Parathyroid adenoma (tissue), 2 donors: ENCODE measurements around the gene EMD.

Experiments used
- H2AFZ ChIP-seq: fragments of 300-600 bp; sonication (generic); one replicate; pipeline ENCODE4 v1.7.0; 2017; ENCODE audit warnings: antibody characterized with exemption, mild to moderate bottlenecking
- H3K27ac ChIP-seq: fragments of 300-600 bp; sonication (generic); one replicate; pipeline ENCODE4 v1.7.0; 2017
- H3K27me3 ChIP-seq: fragments of 300-600 bp; sonication (generic); one replicate; pipeline ENCODE4 v1.7.0; 2017; ENCODE audit warnings: low read length; ENCODE audit not compliant: control insufficient read depth, insufficient read depth
- H3K36me3 ChIP-seq: fragments of 300-600 bp; sonication (generic); one replicate; pipeline ENCODE4 v1.7.0; 2017; ENCODE audit warnings: low read length; ENCODE audit not compliant: control insufficient read depth, insufficient read depth
- H3K4me1 ChIP-seq: fragments of 300-600 bp; sonication (generic); one replicate; pipeline ENCODE4 v1.7.0; 2017; ENCODE audit warnings: control low read depth
- H3K4me2 ChIP-seq: fragments of 300-600 bp; sonication (generic); one replicate; pipeline ENCODE4 v1.7.0; 2017; ENCODE audit warnings: low read length
- H3K4me3 ChIP-seq: fragments of 300-600 bp; sonication (generic); one replicate; pipeline ENCODE4 v1.7.0; 2017; ENCODE audit warnings: low read depth, low read length
- H3K79me2 ChIP-seq: fragments of 300-600 bp; sonication (generic); one replicate; pipeline ENCODE4 v1.7.0; 2017; ENCODE audit warnings: control low read depth
- H3K9ac ChIP-seq: fragments of 300-600 bp; sonication (generic); one replicate; pipeline ENCODE4 v1.7.0; 2017; ENCODE audit warnings: mild to moderate bottlenecking
- H3K9me3 ChIP-seq: fragments of 300-600 bp; sonication (generic); one replicate; pipeline ENCODE4 v1.7.0; 2017; ENCODE audit warnings: low read length; ENCODE audit not compliant: control insufficient read depth
- CTCF ChIP-seq: fragments of 300-600 bp; sonication (generic); IDR thresholded peaks from one replicate; pipeline ENCODE4 v1.7.0; 2017; ENCODE audit warnings: antibody characterized with exemption, mild to moderate bottlenecking
- donor health status: primary hyperparathyroidism.

The EMD gene

GRCh38 chrX:154374313-154375155, 4.6 kb upstream of the EMD start, which contains the start of gene FLNA:
Gene FLNA (minus strand): TSS chrX:154374634. CDS start chrX:154371245, 3,389 bp downstream.
- Histone ChIP-seq H3K79me2 (no peaks in the 10 kb centered on the region), H3K27me3 (no peaks in the 10 kb centered on the region), H3K4me1 (no peaks in the 10 kb centered on the region), H3K9me3 (no peaks in the 10 kb centered on the region), H3K4me3 (peak within 1 kb of the TSS; percentile 44), H3K4me2 (peak within 1 kb of the TSS; percentile 66), H3K27ac (peak within 1 kb of the TSS; percentile 69), H2AFZ (peak within 1 kb of the TSS; percentile 77), H3K9ac (no peak within 1 kb of the TSS), H3K36me3 (no peaks in the 10 kb centered on the region)
- peak; percentile 17 for TF ChIP-seq CTCF

GRCh38 chrX:154375156-154375504, 4.0 kb upstream of the EMD start:
- Histone ChIP-seq H3K79me2 (no peaks in the 10 kb centered on the region), H3K27ac (peak overlapping the region; percentile 15), H2AFZ (no peak overlapping the region), H3K4me2 (peak overlapping the region; percentile 66), H3K27me3 (no peaks in the 10 kb centered on the region), H3K4me1 (no peaks in the 10 kb centered on the region), H3K9me3 (no peaks in the 10 kb centered on the region), H3K9ac (no peak overlapping the region), H3K36me3 (no peaks in the 10 kb centered on the region), H3K4me3 (peak overlapping the region; percentile 43)
- TF ChIP-seq CTCF, result no peak

DNA sequence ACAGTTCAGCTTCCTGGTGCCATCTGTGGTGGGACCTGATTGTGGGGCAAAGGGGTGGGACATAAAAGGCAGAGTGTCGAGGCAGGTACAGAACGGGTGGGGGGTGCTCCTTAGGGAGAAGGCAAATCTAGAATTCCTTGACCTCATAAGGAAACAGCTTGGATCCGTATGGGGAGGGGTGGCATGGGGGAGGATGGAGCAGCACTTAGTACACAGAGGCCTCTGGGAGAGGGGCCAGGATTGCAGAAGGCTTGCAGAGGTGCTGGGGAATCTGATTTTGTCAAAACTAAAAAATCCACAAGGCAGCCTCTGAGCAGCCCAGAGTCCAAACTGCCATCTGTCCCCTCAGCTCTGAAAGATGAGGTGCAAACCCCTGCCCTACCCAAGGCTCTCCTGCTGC, 2.3 kb upstream of the EMD start:
- H3K4me3 ChIP-seq, result no peak overlapping the region
- H2AFZ ChIP-seq, result no peak overlapping the region
- no peaks in the 10 kb centered on the region for H3K4me1 ChIP-seq
- no peak overlapping the region for H3K9ac ChIP-seq
- no peak for TF ChIP-seq CTCF
- no peaks in the 10 kb centered on the region for H3K79me2 ChIP-seq
- H3K27ac ChIP-seq, result no peak overlapping the region
- H3K36me3 ChIP-seq, result no peaks in the 10 kb centered on the region
- H3K27me3 ChIP-seq, result no peaks in the 10 kb centered on the region
- no peaks in the 10 kb centered on the region for H3K9me3 ChIP-seq
- H3K4me2 ChIP-seq, result no peak overlapping the region

- H3K36me3 ChIP-seq, result no peaks in the 10 kb centered on the region
- H3K9ac ChIP-seq, result peak overlapping the region; percentile 67
- no peaks in the 10 kb centered on the region for H3K27me3 ChIP-seq
- no peak for TF ChIP-seq CTCF
- peak overlapping the region; percentile 80 for H3K4me2 ChIP-seq
- H3K27ac ChIP-seq, result peak overlapping the region; percentile 90
- no peaks in the 10 kb centered on the region for H3K79me2 ChIP-seq
- no peaks in the 10 kb centered on the region for H3K4me1 ChIP-seq
- H3K4me3 ChIP-seq, result peak overlapping the region; percentile 57
- H3K9me3 ChIP-seq, result no peaks in the 10 kb centered on the region
- peak overlapping the region; percentile 81 for H2AFZ ChIP-seq
These were observed 866 bp upstream of the EMD start for GRCh38 chrX:154378059-154378798.
